ENCODE measurements around the gene MAN2A1. TPM values are rescaled to one million over a fixed set of nuclear protein-coding genes. Genes with fewer than 3 reads are reported as not detected.

Gene MAN2A1
- polyA plus RNA-seq, 1 donor from 2014 or later: 5.7 TPM

DNA sequence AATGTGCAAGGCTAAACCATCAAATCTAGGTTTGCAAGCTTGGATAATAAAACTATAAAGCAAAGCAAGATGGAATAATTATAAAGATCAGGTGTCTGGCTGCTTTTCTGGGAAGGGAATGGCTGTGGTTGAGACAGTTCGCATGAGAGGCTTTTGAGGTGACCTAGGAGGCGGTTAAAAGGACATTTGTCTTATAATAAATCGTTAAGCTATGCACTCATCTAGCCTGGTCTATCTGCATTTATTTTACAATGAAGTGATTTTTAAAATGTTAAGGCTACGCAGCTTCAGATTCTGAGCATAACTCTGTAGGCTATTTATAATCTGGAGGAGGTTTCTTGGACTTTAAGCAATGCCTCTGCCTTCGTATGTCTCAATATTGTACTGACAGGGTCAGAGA lies 29.4 kb upstream of the MAN2A1 start:
- TF ChIP-seq, protein P1, sequence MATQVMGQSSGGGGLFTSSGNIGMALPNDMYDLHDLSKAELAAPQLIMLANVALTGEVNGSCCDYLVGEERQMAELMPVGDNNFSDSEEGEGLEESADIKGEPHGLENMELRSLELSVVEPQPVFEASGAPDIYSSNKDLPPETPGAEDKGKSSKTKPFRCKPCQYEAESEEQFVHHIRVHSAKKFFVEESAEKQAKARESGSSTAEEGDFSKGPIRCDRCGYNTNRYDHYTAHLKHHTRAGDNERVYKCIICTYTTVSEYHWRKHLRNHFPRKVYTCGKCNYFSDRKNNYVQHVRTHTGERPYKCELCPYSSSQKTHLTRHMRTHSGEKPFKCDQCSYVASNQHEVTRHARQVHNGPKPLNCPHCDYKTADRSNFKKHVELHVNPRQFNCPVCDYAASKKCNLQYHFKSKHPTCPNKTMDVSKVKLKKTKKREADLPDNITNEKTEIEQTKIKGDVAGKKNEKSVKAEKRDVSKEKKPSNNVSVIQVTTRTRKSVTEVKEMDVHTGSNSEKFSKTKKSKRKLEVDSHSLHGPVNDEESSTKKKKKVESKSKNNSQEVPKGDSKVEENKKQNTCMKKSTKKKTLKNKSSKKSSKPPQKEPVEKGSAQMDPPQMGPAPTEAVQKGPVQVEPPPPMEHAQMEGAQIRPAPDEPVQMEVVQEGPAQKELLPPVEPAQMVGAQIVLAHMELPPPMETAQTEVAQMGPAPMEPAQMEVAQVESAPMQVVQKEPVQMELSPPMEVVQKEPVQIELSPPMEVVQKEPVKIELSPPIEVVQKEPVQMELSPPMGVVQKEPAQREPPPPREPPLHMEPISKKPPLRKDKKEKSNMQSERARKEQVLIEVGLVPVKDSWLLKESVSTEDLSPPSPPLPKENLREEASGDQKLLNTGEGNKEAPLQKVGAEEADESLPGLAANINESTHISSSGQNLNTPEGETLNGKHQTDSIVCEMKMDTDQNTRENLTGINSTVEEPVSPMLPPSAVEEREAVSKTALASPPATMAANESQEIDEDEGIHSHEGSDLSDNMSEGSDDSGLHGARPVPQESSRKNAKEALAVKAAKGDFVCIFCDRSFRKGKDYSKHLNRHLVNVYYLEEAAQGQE (IDR thresholded peaks at IDR 0.05; ENCODE audit: borderline replicate concordance): no peak
- TF ChIP-seq EZH2 (IDR thresholded peaks at IDR 0.05; ENCODE audit: borderline replicate concordance, insufficient read depth, low read length, poor library complexity, severe bottlenecking) (no peak), MXI1 (conservative IDR thresholded peaks at IDR 0.05; ENCODE audit: poor library complexity, severe bottlenecking) (no peak), EP300 (conservative IDR thresholded peaks at IDR 0.05; ENCODE audit: poor library complexity, severe bottlenecking) (no peak), POLR2AphosphoS5 (IDR thresholded peaks at IDR 0.05) (no peak), TAF1 (IDR thresholded peaks at IDR 0.05; ENCODE audit: low read depth) (no peak), SMC3 (conservative IDR thresholded peaks at IDR 0.05; ENCODE audit: poor library complexity) (no peak), RAD21 (conservative IDR thresholded peaks at IDR 0.05) (no peak)
- TF ChIP-seq, protein P2, sequence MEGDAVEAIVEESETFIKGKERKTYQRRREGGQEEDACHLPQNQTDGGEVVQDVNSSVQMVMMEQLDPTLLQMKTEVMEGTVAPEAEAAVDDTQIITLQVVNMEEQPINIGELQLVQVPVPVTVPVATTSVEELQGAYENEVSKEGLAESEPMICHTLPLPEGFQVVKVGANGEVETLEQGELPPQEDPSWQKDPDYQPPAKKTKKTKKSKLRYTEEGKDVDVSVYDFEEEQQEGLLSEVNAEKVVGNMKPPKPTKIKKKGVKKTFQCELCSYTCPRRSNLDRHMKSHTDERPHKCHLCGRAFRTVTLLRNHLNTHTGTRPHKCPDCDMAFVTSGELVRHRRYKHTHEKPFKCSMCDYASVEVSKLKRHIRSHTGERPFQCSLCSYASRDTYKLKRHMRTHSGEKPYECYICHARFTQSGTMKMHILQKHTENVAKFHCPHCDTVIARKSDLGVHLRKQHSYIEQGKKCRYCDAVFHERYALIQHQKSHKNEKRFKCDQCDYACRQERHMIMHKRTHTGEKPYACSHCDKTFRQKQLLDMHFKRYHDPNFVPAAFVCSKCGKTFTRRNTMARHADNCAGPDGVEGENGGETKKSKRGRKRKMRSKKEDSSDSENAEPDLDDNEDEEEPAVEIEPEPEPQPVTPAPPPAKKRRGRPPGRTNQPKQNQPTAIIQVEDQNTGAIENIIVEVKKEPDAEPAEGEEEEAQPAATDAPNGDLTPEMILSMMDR (IDR thresholded peaks at IDR 0.05; ENCODE audit: poor library complexity, severe bottlenecking): no peak
- Histone ChIP-seq H3F3A (ENCODE audit: insufficient read depth, low read length, poor library complexity, severe bottlenecking) (no peaks in the 10 kb centered on the region), H3K9ac (ENCODE audit: low read length) (no peak overlapping the region), H2AFZ (ENCODE audit: low read depth, low read length) (no peak overlapping the region), H3K4me3 (ENCODE audit: low read length) (no peak overlapping the region), H3K27ac (ENCODE audit: low read length) (no peak overlapping the region), H3K4me2 (ENCODE audit: low read length) (no peak overlapping the region), H3K9me2 (ENCODE audit: insufficient read depth, low read length) (no peaks in the 10 kb centered on the region), H3K36me3 (ENCODE audit: insufficient read depth, low read length) (no peaks in the 10 kb centered on the region), H3K79me2 (replicated peaks; ENCODE audit: insufficient read depth, low read length) (no peaks in the 10 kb centered on the region), H3K27me3 (ENCODE audit: insufficient read depth, low read depth, low read length) (no peaks in the 10 kb centered on the region), H4K20me1 (ENCODE audit: insufficient read depth) (no peaks in the 10 kb centered on the region), H3K9me3 (ENCODE audit: low read length) (no peaks in the 10 kb centered on the region)

DNA sequence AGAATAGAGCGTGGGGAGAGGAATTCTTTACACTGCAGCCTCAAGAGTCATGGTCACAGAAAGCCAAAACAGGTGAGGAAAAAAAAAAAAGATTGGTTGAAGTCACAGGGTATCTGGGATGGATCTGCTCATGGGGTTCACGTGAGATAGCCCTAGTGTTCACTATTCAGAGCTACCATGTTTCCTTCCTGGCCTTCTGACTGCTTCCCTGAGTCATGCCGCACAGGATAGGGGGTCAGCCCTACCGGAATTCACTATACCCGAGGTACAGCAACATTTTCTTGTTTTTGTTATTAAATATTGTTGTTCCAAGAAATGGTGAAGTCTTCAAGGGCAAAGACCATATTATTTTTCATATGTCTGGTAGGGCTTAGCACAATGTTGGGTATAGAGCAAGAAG lies 21.5 kb upstream of the MAN2A1 start:
- H2AFZ ChIP-seq (ENCODE audit: low read depth, low read length): no peak overlapping the region
- H3K4me2 ChIP-seq (ENCODE audit: low read length): no peak overlapping the region
- H3K36me3 ChIP-seq (ENCODE audit: insufficient read depth, low read length): no peaks in the 10 kb centered on the region
- no peaks in the 10 kb centered on the region for H3K79me2 ChIP-seq (replicated peaks; ENCODE audit: insufficient read depth, low read length)
- TF ChIP-seq EZH2 (IDR thresholded peaks at IDR 0.05; ENCODE audit: borderline replicate concordance, insufficient read depth, low read length, poor library complexity, severe bottlenecking) (no peak), POLR2AphosphoS5 (IDR thresholded peaks at IDR 0.05) (no peak), SMC3 (conservative IDR thresholded peaks at IDR 0.05; ENCODE audit: poor library complexity) (no peak), EP300 (conservative IDR thresholded peaks at IDR 0.05; ENCODE audit: poor library complexity, severe bottlenecking) (no peak), RAD21 (conservative IDR thresholded peaks at IDR 0.05) (no peak)
- TF ChIP-seq, protein P1 (IDR thresholded peaks at IDR 0.05; ENCODE audit: borderline replicate concordance): no peak
- TF ChIP-seq, protein P2 (IDR thresholded peaks at IDR 0.05; ENCODE audit: poor library complexity, severe bottlenecking): no peak
- no peaks in the 10 kb centered on the region for H3F3A ChIP-seq (ENCODE audit: insufficient read depth, low read length, poor library complexity, severe bottlenecking)
- H3K9ac ChIP-seq (ENCODE audit: low read length): no peak overlapping the region
- no peaks in the 10 kb centered on the region for H3K9me3 ChIP-seq (ENCODE audit: low read length)
- H4K20me1 ChIP-seq (ENCODE audit: insufficient read depth): no peaks in the 10 kb centered on the region
- no peaks in the 10 kb centered on the region for H3K9me2 ChIP-seq (ENCODE audit: insufficient read depth, low read length)
- no peaks in the 10 kb centered on the region for H3K27me3 ChIP-seq (ENCODE audit: insufficient read depth, low read depth, low read length)
- no peak overlapping the region for H3K4me3 ChIP-seq (ENCODE audit: low read length)
- H3K27ac ChIP-seq (ENCODE audit: low read length): no peak overlapping the region

All from neural cell (in vitro differentiated cells).